NCI-H2081 treated with DMSO at 0.1 percent for 48 hours (cell line): ENCODE measurements around the gene INHA.

Source experiments
- DNase-seq: peaks from one replicate; lab custom pipeline; 2025; lab: John Stamatoyannopoulos, UW

The INHA gene, protein sequence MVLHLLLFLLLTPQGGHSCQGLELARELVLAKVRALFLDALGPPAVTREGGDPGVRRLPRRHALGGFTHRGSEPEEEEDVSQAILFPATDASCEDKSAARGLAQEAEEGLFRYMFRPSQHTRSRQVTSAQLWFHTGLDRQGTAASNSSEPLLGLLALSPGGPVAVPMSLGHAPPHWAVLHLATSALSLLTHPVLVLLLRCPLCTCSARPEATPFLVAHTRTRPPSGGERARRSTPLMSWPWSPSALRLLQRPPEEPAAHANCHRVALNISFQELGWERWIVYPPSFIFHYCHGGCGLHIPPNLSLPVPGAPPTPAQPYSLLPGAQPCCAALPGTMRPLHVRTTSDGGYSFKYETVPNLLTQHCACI

DNA sequence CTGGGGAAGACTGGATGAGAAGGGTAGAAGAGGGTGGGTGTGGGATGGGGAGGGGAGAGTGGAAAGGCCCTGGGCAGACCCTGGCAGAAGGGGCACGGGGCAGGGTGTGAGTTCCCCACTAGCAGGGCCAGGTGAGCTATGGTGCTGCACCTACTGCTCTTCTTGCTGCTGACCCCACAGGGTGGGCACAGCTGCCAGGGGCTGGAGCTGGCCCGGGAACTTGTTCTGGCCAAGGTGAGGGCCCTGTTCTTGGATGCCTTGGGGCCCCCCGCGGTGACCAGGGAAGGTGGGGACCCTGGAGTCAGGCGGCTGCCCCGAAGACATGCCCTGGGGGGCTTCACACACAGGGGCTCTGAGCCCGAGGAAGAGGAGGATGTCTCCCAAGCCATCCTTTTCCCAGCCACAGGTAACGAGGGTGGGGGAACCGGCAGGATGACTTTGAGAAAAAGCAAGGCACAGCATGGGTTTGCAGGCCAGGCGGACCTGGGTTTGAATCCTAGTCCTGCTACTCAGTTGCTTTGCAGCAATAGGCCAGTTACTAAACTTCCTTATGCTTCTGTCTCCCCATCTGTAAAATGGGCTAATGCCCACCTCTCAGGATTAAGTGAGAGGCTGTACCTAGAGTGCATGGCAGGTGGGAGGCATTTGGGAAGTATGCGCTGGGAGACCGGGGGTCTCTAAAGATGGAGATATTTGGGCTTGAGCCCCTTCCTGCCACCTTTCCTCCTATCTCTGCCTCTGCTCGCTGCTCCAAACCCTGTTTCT, at the start of gene INHA:
Gene INHA, plus strand, starts transcription at position 74 of the 765 bp plus-strand sequence. Its CDS starts 65 bp downstream, at position 139.
- no peak for DNase-seq

DNA sequence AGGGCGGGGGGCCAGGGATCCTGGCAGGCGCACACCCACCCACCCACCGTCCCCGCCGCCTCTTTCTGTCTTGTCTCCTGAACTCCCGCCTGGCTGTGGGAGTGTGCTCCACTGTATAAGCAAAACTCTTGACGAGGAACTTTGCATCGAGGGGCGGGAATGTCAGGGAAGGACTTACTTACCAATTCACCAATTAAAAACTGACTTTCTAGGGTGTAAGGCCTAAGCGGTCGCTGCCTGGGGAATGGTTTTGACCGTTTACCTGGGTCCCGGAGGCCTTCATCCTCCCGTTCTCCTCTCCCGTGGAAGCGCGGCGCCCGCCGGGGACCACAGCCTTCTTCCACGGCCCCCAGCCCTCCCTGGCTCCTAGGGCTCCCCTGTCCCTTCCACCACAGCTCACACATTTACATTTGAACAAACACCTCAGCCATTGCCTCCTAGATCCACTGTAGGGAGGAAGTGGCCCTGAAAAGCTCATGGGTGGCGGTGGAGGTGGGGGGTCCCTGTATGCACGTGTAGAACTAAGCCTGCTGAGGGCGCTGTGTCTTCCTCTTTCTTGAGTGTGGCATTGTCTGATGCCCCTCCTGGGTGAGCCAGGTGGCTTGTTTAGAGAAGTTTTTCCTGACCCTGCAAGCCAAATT, 49.0 kb upstream of the INHA start:
- no peak for DNase-seq

DNA sequence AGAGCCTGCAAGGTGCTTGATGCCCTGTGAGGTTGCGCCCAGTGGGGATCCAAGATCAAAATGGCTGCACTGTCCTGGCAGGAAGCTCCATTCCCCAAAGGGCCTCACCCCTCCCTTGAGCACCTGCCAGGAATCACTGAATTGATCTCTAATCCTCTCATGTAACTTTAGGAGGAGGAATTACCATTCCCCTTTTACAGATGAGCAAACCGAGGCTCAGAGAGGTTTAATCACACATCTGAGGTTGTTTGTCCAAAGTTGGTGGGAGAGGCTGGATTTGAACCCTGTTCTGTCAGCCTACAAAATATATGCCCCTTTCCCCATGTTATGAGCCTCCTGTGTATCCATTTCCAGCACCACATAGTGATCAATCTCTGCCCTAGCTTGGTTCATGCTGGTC, 47.3 kb upstream of the INHA start:
- DNase-seq = no peak

DNA sequence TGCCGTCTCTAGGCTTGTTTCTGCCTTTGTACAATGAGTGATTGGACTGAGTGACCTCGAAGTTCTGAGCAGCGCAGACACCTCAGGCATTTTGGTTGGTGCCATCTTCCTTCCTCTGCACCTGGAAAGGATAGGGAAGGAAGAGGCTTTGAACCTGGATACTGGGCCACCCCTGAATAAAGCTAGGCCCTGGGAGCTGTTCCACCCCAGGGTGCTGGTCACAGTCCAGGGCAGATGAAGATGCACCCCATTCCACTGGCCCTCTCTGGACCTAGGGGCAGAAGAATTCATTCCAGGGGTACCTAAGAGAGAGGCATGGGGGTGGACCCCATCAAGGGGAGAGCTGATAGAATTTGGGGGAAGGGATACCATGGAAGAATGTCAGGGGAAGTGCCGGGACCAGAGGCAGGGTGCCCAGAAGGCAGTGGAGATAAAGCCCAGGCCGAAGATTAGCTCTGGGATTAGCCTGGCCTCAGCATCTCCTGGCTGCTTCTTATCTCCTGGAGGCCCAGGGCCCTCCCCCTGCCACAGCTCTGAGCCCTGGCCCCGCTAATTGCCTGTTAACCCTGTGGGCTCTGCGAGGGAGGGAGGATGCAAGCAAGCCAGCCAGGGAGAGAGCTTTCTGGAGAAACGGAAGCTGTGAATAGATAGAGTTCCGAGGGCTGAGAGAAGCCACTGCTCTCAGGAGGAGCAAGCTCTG, 46.4 kb upstream of the INHA start:
- no peak for DNase-seq

DNA sequence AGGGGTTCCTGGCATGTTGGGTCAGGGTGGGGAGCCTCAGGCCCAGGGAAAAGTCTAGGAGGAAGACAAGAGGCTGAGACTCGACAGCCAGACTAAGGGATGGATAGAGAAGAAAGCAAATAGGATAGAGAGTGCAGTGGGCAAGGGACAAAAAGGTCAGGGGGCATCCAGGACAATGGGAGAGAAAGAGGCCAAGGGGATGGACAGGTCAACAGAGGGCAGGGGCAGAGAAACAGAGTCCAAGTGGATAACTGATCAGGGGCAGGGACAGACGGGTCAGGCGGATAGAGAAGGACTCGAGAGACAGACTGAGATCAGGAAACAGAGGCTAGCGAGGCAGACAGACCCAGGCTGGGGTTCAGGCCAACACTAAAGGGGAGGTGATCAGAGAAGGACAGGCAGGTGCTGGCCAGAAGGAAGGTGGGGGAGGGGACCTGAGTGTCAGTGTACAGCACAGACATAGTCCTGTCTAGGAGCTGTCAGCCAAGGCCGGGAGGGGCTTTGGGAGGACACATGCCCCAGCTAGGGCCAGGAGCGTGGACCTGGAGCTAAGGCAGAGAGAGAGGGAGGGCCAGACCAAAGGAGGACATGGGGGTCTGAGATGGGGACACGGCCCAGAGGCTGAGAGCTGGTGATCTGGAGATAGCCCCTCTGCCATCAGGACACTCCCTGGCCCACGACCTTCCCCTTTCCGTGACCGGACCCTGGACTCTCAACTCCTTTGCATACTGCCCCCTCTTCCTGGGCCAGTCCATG, 45.6 kb upstream of the INHA start:
- no peak for DNase-seq

DNA sequence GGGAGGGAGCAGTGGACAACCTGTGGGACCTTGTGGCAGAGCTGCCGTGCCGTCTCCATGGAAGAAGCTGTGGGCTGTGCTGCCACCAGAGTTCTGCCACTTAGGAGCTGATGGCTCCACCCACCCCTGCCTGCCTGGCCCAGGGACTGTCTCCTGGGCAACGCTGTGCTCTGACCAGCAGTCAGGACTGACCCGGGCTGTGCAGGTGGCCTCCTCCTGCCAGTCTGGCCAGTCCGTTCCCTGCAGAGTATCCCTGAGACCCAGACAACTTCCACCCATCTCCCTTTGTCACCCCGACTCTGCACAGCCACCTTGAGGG, 45.1 kb upstream of the INHA start:
- no peak for DNase-seq

DNA sequence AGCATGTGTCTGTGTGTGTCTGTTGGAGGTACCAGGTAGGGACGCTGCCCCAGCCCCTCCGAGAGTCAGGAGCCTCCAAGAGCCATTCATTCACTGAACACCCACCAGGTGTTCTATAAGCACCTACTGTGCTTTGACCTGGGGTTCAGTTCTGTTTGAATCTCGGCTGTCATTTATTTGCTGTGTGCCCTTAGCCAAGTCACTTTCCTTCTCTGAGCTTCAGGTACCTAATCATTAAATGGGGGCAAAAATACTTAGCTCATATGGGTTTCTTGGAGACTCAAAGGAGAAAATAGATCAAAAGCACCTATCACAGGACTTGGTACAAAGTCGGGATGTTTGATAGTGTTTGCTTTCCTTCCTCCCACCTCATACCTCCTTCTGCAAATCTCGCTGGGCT, 44.6 kb upstream of the INHA start:
- no peak for DNase-seq

DNA sequence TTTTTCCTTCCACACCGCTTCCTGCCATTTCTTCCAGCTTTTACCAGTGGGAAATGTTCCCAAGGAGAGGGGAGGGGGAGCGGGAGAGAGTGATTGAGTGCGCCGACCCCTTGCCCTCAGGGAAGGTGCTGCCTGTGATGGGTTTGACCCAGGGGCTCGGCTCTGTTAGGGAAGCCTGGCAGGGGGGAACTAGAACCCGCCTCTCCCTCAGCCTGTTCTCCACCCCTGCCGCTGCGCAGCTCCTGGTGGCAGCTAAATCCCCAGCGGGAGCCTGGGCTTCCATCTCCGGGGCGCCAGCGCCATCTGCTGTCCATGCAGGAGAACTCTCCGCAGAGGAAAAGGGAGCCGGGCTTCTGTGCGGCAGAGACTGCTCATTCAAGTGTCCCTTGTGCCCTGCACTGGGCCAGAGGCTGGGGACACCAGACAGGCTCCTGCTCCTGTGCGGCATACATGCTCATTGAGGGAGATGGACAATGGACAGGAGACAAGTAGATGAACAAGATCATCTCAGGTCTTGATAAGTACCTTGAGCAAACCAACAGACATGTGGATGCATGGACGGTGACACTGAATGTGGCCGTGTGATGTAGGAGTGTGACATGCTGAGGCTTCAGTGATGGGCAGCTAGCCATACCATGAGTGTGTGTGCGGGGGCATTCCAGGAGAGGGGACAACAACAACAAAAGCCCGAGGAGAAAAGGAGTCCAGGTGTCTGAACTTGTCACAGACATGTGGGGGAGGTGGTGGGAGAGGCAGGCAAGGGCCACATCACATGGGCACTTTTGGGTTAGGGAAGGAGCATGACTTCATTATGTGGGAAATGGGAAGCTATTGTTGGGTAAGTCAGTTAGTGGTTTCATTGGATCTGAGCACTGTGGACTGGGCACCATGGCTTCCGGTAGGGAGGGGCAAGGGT, 41.8 kb upstream of the INHA start:
- DNase-seq = no peak

DNA sequence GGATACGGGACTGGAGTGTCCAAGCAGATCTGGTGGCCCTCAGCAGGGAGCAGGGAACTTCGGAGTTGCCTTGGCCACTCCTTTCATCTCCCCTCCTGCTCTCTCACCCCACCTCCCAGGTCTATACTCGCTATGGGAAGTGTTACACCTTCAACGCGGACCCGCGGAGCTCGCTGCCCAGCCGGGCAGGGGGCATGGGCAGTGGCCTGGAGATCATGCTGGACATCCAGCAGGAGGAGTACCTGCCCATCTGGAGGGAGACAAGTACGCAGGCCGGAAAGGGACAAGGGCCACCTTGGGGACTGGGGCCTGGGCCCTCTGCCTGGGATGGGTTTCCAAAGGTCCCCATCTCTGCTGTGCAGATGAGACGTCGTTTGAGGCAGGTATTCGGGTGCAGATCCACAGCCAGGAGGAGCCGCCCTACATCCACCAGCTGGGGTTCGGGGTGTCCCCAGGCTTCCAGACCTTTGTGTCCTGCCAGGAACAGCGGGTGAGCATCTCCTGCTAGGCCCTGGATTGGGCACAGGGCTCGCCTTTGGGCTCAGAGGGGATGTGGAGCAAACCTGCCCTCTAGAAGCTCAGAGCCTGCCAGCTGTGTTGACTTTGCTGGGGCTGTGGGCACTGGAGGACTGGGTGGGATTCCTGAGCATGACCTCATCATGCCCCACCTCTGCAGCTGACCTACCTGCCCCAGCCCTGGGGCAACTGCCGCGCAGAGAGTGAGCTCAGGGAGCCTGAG, 40.3 kb upstream of the INHA start:
- no peak for DNase-seq

DNA sequence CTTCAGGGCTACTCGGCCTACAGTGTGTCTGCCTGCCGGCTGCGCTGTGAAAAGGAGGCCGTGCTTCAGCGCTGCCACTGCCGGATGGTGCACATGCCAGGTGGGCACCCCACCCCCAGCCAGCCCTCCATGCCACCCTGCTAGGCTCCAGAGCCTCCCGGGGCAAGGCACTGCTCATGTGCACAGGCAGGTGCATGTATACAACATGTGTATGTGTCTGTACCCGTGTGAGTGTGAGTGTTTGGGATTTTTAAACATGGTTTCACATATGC, 39.8 kb upstream of the INHA start:
- DNase-seq = no peak

DNA sequence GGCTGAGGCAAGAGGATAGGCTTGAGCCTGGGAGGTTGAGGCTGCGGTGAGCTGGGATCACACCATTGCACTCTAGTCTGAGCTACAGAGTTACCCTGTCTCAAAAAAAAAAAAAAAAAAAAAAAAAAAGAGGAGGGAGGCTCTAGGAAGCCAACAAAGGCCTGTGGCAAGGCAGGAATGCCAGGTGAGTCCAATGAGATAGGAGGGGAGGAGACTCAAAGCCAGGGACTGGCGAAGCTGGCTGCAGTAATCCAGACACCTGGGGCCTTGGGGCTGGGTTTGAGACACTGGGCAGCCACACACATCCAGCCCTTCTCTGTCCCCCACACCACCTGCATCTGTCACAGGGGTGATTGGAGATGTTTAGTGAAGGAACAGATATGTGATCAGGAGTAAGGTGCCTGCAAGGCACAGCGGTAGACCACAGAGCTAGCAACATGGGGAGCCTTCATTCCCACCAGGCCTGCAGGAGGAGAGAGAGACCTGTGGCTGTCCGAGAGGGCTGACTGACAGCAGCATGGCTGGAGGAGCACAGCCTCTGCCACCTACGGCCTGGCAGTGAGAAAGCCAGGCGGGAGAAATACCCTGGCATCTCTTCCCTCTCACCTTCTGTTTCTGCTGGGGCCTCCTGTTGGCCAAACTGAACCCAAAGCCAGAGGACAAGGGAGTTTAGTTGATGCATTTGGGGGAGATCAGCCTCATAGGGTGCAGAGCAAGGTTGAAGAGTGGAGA, 38.0 kb upstream of the INHA start:
- DNase-seq = no peak

DNA sequence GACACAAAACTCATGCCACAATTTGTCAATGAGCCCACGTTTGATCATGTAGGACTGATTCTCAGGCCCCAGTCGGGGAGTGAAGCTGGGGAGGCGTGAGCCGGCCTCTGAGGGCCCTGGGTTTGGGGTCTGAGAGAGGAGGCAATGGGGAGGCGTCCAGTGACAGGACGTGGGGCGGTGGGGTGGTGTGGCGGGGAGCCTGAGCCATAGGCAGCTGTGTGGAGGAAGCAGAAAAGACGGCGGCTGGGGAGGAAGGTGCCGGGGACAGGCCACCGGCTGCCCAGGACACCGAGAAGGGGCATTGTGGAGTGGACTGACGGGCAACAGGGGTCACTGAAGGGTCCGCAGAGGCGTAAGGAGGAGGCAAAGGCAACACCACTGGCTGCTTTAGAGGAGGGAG, 35.7 kb upstream of the INHA start:
- no peak for DNase-seq

DNA sequence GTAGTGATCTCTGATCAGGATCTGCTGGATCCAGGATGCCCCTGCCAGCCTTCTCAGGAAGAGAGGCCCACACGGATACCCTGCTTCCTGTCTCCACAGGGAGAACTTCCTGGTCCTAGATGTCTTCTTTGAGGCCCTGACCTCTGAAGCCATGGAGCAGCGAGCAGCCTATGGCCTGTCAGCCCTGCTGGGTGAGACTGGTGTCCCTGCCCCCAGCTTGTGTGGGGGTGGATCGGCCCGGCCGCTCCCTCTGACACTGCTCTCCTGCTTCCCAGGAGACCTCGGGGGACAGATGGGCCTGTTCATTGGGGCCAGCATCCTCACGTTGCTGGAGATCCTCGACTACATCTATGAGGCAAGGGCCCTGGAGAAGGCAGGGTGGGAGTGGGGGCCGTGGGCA, 35.1 kb upstream of the INHA start:
- no peak for DNase-seq

DNA sequence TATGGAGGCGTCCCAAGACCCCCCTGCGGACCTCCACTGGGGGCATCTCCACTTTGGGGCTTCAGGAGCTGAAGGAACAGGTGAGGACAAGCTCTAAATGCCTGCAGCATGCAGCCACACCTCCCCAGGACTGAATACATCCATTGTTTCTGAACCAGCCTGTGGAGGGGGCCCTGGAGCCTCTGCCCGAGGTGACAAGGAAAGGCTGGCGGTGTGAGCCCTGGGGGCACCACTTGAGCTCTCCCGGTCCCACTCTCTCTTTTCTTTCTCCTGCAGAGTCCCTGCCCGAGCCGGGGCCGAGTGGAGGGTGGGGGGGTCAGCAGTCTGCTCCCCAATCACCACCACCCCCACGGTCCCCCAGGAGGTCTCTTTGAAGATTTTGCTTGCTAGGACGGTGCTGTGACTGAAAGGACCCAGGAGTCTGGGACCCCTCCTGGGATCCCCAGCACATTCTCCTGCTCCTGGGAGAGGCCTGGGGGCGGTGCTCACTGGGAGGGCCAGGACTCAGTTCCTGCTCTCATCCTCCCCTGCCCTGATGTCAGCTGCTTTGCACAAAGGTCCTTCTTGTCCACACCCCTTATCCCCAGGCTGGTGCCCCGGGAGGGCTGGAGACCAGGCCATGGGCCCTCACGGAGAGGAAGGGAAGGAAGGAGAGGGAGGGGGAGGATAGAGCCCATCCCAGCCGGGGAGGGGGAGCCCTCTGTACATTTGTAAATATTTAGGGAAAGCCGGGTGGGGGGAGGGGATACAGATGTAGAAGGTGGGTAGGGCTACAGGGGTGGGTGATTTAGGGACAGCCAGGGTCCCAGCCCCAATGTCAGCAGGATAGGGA, 34.2 kb upstream of the INHA start:
- no peak for DNase-seq

DNA sequence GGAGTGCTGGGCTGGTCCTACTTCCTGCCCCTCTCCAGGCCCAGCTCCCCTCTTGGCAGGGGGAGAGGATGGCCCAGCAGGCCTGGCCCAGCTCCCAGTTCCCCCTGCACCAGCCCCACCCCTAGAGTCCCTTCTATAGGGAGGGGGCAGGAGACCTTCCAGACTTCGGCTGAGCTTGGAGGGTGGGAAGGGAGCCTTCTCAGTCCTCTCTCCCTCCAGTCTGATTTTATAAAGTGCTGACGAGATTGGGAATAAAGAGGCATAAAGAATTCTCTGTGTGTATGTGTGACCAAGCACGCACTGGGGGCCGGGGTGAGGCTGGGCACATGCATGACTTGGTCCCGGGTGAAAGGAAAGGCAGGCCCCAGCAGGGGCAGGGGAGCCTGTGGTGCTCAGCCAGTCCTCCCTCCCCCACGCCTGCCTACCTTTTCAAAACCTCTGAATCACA, 33.6 kb upstream of the INHA start:
- DNase-seq = no peak

DNA sequence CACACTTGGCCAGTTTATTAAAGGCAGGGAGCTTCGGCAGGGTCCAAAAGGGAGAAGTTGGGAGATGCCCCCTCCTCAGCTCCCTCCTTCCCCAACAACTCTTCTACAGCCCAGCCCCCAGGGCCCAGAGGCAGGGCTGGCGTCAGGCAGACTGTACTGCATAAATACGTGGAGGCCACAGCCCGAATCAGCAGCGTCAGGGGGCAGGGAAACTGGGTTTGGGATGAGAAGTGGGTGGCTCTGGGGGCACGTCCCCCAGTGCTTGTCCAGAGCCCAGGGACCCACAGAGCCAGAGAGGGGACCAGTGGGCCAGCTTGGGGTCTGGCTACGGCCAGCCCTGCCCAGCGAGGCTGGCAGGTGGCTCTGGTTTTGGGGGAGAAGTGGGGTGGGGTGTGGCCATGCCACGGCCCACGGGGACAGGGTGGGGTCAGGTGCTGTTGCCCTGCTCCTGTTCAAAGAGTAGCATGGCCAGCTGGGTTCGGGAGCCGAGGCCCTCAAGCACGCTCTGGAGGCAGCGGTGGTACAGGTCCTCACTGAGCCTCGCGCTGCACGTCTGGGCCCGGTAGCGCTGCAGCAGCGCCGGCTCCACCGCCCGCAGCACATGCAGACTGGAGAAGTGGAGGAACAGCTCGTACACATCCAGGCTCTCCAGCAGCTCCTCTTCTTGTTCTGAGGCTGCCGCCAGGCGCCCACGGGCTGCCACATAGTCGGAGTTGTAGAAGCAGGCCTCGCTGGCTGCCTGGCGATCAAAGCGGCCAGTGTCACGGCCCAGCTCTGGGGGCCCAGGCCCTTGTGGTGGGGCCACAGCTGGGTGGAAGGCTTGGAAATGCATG, 32.9 kb upstream of the INHA start:
- DNase-seq = no peak

DNA sequence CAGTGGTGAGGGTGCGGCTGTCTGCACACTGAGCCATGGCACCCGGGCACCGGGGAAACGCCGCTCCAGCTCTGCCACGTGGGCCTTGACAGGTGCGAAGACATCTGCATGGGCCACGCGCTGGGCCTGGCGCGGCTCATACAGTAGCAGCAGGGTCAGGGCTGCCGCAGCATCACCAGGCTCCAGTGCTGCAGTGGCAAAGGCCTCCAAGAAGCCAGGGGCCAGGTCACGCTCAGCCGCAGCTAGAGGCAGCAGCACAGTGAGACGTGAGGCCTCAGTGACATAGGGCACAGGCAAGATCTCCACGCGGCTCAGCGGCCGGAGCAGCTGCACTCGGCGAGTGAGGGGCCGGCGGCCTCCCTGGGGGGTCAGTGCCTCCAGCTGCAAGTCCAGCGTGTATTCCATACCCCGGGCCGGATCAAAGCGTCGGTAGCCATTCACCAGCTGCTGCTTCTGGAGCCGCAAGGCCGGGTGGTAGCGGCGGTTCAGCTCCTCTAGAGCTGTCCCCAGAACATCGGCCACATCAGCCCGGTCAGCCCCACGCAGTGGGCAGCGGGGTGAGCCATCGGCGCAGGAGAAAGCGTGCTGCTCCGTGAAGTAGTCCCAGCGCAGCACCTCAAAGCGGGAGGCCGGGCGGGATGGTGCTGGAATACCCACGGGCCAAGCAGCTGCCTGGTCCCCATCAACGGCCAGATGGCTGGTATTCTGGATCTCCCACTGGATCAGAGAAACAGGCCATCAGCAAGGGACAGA, 32.0 kb upstream of the INHA start:
- no peak for DNase-seq
